Measurements from ENCODE around the gene HSD11B1.

HSD11B1 gene

DNA sequence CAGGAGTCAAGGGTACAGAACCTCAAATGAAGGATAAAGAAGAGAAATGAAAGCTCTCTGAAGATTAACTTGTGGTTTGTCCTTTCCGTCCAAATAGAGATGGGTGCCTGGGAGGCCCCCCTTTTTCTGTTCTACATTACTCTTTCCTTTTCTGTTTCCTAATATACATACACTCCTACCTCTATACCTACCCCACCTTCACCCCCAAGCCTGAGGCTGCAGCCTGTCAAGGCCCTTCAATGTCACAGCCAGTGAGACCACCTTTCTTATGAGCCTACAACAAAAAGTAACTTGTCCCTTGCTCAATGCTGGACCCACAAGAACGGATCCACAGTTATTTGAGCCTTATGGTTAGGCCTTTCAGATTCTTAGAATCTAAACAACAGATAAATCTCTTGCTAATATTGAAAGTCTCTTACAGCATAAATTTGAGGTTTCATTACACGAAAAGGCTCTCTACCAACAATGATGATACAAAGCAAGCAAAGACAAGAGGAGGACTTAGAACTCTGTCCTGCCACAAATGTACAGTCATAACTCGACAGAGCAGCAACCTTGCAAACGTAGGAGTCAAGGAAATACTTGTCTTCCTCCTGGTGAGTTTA lies 47.1 kb downstream of the HSD11B1 start:
- no peak for DNase-seq
- H3K4me1 ChIP-seq = peaks cover 0 to 9% (median 6%) of the 10 kb centered on the region in 4 donors
- intact Hi-C loops (cut with DNase I; ENCODE audit: low total_unique reads) = no loop called here
- no peak for TF ChIP-seq CTCF (IDR thresholded peaks at IDR 0.05)
- no peaks in the 10 kb centered on the region for H3K27me3 ChIP-seq
- no peaks in the 10 kb centered on the region for H3K9me3 ChIP-seq
- H3K36me3 ChIP-seq = no peaks in the 10 kb centered on the region
- no peak overlapping the region for H3K4me3 ChIP-seq
- H3K27ac ChIP-seq = no peak overlapping the region

DNA sequence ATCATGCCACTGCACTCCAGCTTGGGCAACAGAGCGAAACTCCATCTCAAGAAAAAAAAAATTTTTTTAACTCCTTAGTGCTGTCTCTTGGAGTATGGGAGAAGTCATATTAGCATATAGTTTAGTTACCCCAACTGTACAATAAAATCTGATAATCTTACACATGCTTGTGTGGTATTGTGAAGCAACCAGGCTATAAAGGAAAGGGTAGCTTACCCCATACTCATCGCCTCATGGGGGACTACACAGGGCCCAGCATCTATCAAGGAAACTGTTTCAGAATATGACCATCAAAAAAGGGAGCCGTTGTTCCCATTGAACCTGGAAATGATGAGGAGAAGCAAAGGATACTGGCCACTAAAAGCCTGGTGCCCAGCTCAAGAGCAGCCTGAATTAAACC lies 48.2 kb downstream of the HSD11B1 start:
- Histone ChIP-seq H3K36me3 (no peaks in the 10 kb centered on the region), H3K27me3 (no peaks in the 10 kb centered on the region), H3K4me1 (peaks cover 0 to 4% (median 3%) of the 10 kb centered on the region in 4 donors), H3K27ac (no peak overlapping the region), H3K4me3 (no peak overlapping the region), H3K9me3 (no peaks in the 10 kb centered on the region)
- intact Hi-C loops (cut with DNase I; ENCODE audit: low total_unique reads) = no loop called here
- DNase-seq = no peak
- no peak for TF ChIP-seq CTCF (IDR thresholded peaks at IDR 0.05)

- H3K27me3 ChIP-seq = no peaks in the 10 kb centered on the region
- no peaks in the 10 kb centered on the region for H3K9me3 ChIP-seq
- no peak overlapping the region for H3K27ac ChIP-seq
- H3K4me1 ChIP-seq = no peaks in the 10 kb centered on the region
- no peak overlapping the region for H3K4me3 ChIP-seq
- intact Hi-C loops (cut with DNase I; ENCODE audit: low total_unique reads) = no loop called here
- no peaks in the 10 kb centered on the region for H3K36me3 ChIP-seq
- no peak for TF ChIP-seq CTCF (IDR thresholded peaks at IDR 0.05)
- DNase-seq = no peak
These were observed 50.6 kb downstream of the HSD11B1 start for GRCh38 chr1:209755256-209755655.

GRCh38 chr1:209755926-209756614 lies 51.4 kb downstream of the HSD11B1 start, which contains the start of gene TRAF3IP3:
Gene TRAF3IP3, plus strand, starts transcription at chr1:209756053. Its CDS starts 3,987 bp downstream, at chr1:209760040.
- H3K4me1 ChIP-seq = no peaks in the 10 kb centered on the region
- no peaks in the 10 kb centered on the region for H3K36me3 ChIP-seq
- peak in 1 of 2 donors; percentile 37 for DNase-seq
- no peaks in the 10 kb centered on the region for H3K9me3 ChIP-seq
- no peak for TF ChIP-seq CTCF (IDR thresholded peaks at IDR 0.05)
- H3K27ac ChIP-seq = no peak within 1 kb of the TSS
- no peak within 1 kb of the TSS for H3K4me3 ChIP-seq
- intact Hi-C loops (cut with DNase I; ENCODE audit: low total_unique reads) = no loop called here
- no peaks in the 10 kb centered on the region for H3K27me3 ChIP-seq

- Histone ChIP-seq H3K4me3 (no peak overlapping the region), H3K27ac (no peak overlapping the region), H3K27me3 (no peaks in the 10 kb centered on the region), H3K36me3 (no peaks in the 10 kb centered on the region), H3K9me3 (no peaks in the 10 kb centered on the region), H3K4me1 (no peaks in the 10 kb centered on the region)
- TF ChIP-seq CTCF (IDR thresholded peaks at IDR 0.05) = no peak
- intact Hi-C loops (cut with DNase I; ENCODE audit: low total_unique reads) = no loop called here
- no peak for DNase-seq
These were observed 52.2 kb downstream of the HSD11B1 start for GRCh38 chr1:209756615-209757445.

All from tibial artery (tissue), 4 donors.